ENCODE results near the gene ST6GAL1.
"Not testable (repeated sequence)": the region's sequence is repeated elsewhere in the genome, so short reads cannot be mapped to it uniquely, and the experiment has no call there.

ST6GAL1 gene

DNA sequence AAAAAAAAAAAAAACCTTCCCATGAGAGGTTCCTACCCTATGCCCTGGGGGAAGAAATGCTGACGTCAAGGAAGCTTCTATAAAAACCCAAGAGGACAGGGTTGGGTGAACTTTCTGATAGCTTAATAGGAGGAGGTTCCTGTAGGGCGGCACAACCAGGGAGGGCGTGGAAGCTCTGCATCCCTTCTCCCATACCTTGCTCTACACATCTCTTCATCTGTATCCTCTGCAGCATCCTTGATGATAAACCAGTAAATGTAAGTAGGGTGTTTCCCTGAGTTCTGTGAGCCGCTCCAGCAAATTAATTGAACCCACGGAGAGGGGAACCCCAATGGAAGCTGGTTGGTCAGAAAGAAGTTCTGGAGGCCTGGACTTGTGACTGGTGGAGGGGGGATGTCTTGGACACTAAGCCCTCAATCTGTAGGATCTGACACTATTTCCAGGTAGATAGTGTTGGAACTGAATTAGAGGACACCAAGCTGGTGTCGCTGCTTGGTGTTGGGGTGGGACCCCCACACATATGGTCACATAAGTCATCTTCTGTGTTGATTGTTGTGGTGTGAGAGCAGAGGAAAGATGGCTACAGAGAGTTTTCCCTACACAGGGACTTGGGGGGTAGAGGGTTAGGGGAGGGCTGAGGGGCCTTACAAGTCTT, 91.5 kb downstream of the ST6GAL1 start:
- DNase-seq (ENCODE audit: low read depth, low spot score) = no peak

DNA sequence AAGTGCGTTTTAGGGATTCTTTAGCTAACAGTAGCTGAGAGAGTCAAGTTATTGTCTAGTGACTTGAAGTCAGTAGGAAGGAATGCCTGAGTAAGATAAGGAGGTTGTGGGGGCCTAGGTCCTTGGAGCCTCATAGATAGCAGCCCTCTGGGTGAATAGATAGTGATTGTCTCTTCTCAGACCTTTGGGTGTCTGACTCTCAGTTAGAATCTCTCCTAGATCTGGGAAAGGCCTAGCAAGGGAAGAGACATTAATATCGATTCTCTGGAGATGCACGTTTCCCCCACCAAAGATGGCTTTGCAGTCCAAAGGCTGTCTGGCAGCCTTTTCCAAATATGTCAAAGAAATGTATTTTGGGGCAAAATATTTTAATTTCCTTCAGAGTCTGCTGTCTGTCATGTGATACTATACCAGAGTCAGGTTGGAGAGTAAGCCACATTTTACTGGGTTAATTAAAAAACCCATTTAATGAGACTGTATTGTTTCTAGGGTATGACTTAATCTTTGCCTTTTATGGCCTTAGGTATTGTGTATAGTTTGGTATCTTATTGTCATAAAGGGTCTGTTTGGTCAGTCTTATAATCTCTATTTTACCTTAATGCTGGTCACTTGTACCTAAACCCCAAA, 92.2 kb downstream of the ST6GAL1 start:
- no peak for DNase-seq (ENCODE audit: low read depth, low spot score)

DNA sequence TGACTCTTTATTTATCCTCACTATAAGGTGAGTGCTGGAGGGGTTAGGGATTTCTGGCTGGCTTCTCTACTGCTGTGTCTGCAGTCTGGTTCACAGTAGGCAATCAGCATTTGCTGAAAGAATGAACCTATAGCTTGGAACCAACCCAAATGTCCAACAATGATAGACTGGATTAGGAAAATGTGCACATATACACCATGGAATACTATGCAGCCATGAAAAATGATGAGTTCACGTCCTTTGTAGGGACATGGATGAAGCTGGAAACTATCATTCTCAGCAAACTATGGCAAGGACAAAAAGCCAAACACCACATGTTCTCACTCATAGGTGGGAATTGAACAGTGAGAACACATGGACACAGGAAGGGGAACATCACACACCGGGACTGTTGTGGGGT, 93.0 kb downstream of the ST6GAL1 start:
- not testable (repeated sequence) for DNase-seq (ENCODE audit: low read depth, low spot score)

DNA sequence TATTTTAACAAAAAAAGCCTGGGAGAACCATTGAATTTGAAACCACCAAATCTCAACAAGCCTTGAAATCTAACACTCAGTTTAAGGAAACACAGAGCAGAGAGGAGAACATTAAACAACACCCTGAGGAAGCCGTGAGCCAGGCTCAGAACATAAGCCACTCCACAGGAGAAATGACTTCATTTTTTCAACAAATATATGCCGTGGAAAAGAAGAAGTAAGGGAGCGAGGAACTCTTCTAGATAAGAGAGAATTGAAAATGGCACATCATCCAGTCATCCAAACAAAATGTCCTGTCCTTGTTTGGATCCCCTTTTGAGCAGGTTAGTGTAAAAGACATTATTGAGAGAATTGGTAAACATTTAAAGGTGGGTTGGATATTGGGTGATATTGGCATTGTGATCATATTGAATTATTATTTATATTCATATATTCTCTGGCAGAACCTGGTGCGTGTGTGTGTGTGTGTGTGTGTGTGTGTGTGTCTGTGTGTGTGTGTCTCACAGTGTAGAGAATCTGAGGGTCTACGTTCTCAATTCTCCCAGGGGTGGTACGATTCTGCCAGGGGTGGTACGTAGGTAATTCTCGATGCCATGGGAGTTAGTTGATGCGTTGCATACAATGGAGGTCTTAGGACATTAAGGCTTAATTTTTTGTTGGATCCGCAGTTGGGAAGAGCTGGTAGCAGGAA, 94.4 kb downstream of the ST6GAL1 start:
- DNase-seq (ENCODE audit: low read depth, low spot score) = no peak

DNA sequence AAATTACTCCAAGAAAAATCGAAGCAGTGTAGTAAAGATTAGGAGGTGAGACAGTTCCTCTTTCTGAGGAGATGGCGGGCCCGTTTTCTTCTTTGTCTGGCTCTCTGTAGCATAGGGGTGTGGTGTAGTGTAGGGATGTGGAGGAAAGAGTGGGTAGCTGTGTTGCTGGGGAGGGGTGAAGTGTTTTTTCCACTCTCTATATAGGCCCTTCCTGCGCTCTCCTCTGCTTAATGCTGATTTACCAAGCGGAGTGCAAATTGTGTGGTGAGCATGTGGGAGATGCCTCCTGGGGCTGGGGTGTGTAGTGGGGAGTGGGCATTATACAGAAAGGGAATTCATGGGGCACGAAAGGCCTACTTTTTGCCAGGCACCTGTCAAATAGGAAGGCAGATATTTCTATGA, 94.9 kb downstream of the ST6GAL1 start:
- no peak for DNase-seq (ENCODE audit: low read depth, low spot score)

DNA sequence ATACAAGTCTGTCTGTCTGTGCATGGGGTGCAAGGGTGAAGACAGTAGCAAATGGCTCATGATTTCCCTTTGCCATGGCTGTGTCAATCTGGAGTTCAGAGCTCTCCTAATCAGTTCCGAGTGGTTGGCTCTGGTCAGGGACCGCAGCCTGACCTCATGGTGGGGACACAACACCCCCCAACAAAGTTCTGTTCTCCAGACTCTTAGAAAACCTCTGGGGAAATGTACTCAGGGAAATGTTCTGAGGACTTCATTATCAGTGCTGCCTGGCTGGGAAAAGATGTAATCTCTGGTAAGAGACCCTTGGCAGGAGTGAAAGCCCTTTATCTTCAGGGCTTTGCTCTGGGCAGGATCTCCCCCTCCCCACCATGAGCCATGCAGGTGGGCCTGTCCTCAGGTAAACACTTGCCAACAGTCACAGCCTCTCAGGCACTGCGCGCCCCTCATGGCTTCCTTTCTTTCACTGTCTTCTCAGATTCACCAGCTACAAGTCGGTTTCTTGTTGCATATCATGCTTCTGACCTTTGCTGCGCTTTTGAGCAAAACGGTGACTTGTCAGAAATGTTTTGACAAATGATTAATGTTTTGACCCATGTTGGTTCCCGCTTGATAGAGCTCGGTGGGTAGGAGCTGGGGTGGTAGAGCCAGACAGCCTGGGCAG, 95.5 kb downstream of the ST6GAL1 start:
- no peak for DNase-seq (ENCODE audit: low read depth, low spot score)

DNA sequence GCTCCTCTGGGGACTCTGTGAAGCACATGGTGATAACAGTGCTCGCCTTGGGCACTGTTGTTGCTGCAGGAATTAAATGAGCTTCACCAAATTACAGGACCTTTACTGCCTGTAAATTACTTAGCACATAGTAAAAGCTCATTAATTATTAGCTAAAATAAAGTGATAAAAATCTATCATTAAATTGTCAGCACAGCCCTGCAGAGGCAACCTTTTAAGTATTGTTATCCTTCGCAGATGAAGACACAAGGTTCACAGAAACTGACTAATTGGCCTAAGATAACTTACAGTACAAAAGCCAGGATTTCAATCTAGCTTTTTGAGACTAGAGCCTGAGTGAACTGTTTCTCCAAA, 96.0 kb downstream of the ST6GAL1 start:
- DNase-seq (ENCODE audit: low read depth, low spot score) = no peak

DNA sequence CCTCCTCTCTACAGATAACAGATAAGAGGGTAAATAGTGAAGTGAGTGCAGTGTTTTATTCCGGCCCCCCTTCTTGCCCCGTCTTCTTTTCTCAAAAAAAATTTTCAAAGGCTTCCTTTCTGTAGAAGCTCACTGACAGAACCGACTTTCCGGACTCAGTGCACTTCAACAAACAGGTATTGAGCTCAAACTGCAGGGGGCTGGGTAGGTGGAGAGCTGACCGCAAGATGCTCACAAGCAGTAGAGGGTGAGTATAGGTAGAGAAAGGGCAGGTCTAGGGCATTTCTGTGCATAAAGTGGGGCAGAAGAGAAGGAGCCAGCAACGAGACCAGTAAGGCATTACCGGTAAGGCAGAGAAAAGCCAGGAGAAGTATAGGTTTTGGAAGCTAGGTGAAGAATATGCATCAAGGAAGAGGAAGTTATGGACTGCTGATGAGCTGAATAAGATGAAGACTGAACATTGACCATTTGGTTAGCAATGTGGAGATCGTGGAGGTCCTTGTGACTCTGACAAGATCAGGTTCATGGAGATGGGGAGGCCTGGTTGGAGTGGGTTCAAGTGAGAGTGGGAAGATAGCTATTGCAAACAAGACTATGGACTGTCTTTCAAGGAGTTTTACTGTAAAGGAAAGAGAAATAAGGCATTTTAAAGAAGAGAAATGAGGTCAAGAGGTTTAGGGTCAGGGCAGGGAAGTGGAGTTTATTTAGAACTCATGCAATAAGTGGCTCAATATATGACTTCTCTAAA, 97.4 kb downstream of the ST6GAL1 start:
- DNase-seq (ENCODE audit: low read depth, low spot score) = no peak

DNA sequence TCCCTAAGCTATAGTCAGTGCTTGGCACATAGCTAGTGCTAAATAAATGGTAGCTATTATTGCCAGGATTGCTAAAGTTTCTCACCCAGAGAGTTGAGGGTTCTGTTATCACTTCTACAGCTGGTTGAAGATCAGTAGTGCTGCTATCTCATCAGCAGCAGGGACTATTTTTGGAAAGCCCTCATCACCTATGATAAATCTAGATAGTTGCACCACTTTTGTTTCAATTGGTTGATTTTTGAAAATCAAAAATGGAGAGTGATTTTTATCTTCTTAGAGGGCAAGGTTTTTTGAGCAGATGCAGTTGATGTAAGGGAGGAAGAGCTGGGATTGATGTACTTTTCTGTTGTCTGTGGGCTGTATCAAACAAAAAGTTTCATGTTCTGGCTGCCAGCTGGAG, 101.6 kb downstream of the ST6GAL1 start:
- DNase-seq (ENCODE audit: low read depth, low spot score) = no peak

DNA sequence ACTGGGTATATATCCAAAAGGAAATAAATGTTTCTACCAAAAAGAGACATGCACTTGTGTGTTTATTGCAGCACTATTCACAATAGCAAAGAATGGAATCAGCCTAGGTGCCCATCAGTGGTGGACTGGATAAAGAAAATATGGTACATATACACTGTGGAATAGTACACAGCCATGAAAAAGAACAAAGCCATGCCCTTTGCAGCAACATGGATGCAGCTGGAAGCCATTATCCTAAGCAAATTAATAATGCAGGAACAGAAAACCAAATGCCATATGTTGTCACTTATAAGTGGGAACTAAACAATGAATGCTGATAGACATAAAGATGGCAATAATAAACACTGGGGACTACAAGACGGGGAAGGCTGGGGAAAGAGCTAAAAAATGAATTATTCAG, 106.1 kb downstream of the ST6GAL1 start:
- DNase-seq (ENCODE audit: low read depth, low spot score) = no peak

DNA sequence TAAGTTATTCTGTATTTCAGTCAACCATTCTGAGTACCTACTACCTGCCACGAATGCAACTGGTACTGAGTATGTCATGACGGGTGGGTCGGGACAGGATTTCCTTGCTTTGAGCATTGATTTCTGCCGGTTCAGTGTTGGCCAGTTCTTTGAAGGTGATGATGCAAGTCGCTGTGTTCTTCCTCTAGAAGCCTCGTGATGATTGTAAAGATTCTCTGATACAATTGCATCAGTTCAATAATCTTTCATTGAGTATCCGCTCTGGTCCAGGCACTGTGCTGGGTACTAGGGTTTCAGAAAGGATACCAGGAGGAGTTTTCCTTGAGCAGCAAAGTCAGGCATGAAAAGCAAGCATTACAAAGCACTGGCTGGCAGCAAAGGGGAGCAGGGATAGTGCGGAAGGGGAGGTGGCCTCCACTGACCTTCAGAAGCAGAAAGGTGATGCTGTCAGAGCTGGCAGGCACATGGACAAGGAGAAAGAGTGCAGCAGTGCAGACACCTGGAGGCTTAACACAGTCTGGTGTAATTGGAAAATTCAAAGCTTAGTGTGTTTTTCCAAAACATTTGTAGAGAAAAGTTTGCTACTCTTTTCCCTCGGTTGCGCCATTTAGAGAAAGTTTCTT, 108.9 kb downstream of the ST6GAL1 start:
- no peak for DNase-seq (ENCODE audit: low read depth, low spot score)

DNA sequence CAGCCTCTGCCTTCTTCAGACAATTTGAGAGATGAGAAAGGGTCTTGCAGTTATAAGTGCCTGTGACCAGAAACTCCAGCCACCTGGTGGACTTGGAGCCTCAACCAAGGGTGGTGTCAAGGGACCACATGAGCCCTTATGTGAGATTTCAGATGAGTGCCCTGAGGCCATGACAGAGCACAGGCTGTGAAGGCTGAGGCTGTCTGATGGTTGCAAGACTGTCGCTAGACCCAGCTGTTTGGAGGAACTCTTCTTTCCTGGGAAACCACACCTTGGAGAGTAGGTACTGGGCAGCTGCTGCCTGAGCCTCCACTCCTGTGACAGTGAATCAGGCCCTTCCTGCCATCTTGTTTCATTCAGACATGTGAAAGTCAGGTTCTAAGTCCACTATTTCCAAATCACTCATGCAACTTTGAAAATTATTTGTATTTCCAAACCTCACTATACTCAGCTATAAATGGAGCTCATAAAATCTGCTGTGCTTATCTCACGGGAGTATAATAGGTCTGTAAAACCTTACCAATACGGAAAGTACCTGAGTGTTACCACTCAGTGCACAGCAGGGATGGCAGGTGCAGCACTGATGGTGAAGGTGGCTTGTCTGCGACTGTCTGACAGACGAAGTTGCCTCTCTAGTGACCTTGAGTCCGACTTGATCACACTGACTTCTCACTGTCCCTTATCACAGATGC, 109.5 kb downstream of the ST6GAL1 start:
- DNase-seq (ENCODE audit: low read depth, low spot score) = no peak

DNA sequence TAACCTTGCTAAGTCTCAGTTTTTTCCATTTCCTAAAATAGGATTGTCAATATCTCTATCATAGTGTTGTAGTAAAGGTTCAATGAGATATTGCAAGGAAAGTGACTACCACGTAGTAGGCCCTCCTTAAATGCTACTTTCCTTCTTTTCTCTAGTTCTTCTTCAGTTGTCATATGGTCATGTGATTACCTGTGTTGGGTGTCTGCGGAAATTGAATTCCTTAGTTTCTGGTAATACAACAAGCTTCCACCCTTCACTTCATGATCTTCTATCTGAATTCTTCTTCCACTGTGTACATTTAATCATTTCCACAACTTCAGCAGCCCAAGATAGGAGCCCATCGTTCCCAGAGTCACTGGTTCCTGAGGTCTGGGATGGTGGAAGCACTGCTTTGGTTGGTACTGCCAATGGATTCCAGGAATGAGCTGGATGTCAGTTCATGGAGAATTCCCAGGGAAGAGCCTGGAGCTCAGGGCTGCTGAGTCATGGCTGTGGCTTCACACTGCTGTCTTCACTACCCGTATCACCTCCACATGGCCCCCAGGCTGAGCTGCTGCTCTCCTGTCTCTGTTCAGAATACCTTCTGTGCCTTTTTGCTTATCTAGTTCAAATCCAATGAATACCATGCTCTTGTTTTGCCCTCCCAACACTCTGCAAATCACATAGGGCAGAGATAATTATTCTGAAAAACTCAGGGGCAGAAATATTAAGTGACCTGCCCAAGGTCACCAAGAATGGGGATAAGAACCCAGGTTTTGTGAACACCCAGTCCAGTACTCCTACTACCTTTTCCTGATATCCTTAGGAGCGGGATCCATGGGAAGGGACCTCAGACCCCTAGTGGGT, 110.4 kb downstream of the ST6GAL1 start:
- no peak for DNase-seq (ENCODE audit: low read depth, low spot score)

DNA sequence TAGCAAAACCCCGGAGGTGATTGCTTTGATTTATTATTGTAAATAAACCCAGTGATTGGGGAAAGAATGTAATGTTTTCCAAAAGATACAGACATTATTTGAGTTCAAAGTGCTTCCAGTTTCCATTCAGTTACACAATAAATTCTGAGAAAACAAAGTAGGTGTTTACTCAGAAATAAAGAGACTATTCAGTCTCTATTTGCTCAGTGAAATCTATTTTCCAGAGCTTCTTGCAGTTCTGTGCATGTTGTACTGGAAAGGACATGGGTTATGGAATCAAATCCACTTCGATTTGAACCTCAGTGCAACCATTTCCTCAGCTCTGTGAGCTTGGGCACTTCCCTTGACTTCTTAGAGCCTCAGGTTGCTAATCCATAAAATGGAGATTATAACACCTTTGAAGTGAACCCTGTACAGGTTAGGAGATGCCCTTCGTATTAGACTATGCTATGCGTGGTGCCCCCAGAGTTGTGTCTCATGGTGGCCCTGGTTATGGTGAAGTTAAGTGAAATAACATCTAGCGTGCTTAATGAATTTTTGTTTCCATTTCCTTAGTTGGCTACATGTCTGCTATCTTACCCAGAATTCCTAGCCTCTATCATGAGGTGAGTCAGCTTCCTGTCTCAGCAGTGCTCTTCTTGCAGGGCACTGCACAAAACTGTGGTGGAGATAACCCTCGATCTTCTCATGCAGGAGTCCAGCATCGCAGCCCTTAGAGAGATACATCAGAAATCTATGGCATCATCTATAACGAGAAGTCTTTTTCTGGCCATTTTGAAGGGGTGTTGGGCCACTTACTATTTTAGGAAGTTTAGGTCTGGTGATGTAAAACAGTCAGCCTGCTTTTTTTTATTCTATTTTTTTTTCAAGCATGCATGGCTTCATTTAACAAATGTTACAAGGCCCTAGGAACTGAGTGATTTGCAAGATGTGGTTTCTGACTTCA, 111.3 kb downstream of the ST6GAL1 start:
- DNase-seq (ENCODE audit: low read depth, low spot score) = no peak

DNA sequence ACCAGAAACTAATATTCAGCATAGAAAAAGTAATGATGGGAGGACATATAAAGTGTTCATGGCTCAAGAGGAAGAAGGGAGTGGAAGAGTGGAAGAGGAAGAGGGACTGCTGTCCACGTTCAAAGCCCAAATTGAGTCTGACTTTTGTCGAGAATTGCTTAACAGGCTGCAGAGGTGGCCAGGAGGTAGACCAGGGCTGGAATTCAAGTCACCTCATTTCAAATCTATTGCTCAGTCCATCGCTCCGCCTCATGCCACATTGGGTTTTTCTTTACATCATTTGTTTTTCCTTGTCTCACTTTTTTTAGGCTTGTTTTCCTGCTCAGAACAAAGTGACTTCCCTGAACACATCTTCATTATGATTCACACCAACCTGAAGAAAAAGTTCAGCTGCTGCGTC, 112.0 kb downstream of the ST6GAL1 start:
- no peak for DNase-seq (ENCODE audit: low read depth, low spot score)

DNA sequence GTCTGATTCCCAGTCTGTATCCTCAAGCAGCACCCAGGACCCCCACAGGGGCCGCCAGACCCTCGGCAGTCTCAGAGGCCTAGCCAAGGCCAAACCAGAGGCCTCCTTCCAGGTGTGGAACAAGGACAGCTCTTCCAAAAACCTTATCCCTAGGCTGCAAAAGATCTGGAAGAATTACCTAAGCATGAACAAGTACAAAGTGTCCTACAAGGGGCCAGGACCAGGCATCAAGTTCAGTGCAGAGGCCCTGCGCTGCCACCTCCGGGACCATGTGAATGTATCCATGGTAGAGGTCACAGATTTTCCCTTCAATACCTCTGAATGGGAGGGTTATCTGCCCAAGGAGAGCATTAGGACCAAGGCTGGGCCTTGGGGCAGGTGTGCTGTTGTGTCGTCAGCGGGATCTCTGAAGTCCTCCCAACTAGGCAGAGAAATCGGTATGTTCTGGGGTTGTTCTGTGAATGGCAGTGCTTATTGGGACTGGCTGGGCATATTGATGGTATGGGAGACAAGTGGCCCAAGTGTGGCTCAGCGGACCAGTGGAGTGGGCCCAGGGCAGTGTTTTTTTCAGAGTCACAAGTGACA, 112.6 kb downstream of the ST6GAL1 start:
- no peak for DNase-seq (ENCODE audit: low read depth, low spot score)

DNA sequence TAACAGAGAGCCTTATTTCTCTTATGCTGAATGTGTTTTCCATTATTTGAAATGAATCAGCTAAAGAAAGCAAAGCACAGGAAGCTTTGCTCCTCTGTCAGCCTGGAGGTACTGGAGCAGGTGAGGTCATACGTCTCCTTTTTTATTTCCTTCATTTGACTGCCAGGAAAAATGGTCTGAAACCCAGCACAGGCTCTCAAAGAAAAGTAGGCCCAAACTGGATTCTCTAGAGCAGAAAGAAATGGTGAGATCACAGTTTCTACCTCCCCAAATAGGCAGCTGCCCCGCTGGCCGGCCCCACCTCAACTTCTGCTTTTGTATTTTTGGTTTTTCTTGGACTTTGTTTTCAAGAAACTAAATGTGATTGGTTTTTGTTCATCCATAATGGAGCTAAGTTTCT, 113.9 kb downstream of the ST6GAL1 start:
- no peak for DNase-seq (ENCODE audit: low read depth, low spot score)

DNA sequence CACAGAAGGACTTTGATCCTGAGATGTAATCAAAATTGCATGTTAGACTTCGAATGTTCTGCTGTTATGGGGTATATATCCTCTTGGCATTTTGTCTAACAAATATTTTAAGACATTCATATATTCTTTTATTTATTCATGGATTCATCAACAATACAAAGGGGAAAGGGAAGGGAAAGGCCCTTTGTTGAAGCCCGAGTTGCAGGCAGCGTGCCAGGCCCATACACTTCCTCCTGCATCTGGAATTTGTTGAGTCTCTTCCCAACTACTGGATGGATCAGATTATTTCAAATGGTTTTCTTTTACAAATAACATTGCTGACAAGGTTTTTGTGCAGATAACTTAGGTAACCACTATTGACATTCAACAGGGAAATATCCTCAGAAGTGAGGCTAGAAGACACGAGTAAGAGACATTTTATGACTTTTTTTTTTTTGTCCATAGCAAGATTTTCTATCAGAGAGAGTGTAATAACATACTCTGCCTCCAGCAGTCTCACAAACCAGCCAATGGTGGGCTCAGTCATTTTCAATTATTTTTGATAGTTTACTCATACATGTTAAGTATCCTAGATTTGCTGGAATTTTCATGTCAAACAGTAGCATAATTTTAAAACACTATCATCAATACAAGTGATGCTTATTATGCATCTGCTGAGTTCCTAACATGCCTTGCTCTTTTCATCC, 114.7 kb downstream of the ST6GAL1 start:
- no peak for DNase-seq (ENCODE audit: low read depth, low spot score)

Measured in iPS DF 19.7 (cell line).